Pancreas (tissue), 10 donors: Measurements from ENCODE around the gene RCSD1. TPM values are rescaled to one million over a fixed set of nuclear protein-coding genes. Genes with fewer than 3 reads are reported as not detected.

ENCODE experiments used
- ATAC-seq, 4 donors: fragments of 200-7000 bp; cut with Tn5 transposase; one replicate each; pipeline versions ENCODE4 v1.8.0 to v1.9.1; 2020; ENCODE audit warnings: mild to moderate bottlenecking in 4 of 4, moderate library complexity in 4 of 4
- DNase-seq, 6 donors: peaks; one replicate each; pipeline ENCODE4 v3.0.0-alpha.2; 2020
- FAIRE-seq: peaks from 2 replicates; lab custom pipeline; 2012; peaks lifted over from hg19 to GRCh38; lab: Jason Lieb, UNC
- H3K27ac ChIP-seq, 4 donors: fragments of 200-600 bp; sonication (generic); 1 replicate in 3 of 4; 2 replicates in 1 of 4; pipeline versions ENCODE4 v1.5.0 to v1.8.0; 2020
- H3K27me3 ChIP-seq, 4 donors: fragments of 200-600 bp; one replicate each; pipeline ENCODE4 v1.8.0; 2021
- H3K36me3 ChIP-seq, 3 donors: fragments of 200-600 bp; sonication (generic) in 1 of 3; one replicate each; pipeline versions ENCODE4 v1.5.0 to v1.8.0; 2020 to 2021
- H3K4me1 ChIP-seq, 3 donors: fragments of 200-600 bp; one replicate each; pipeline ENCODE4 v1.8.0; 2021
- H3K4me3 ChIP-seq, 4 donors: fragments of 200-600 bp; sonication (generic) in 2 of 4; one replicate each; pipeline versions ENCODE4 v1.5.0 to v1.8.0; 2020 to 2021
- H3K9me3 ChIP-seq, 4 donors: fragments of 200-600 bp; one replicate each; pipeline ENCODE4 v1.8.0; 2021
- WGBS, 2 donors: extraction: QIAGEN DNeasy Blood & Tissue Kit; methylation state at CpG; one replicate each; pipeline ENCODE4 v1.1.7; 2013; 5-methylcytosine and 5-hydroxymethylcytosine counted together
- intact Hi-C, 3 donors: fragments of 100-400 bp; cut with DNase I; formaldehyde crosslinking; loops; one replicate each; pipeline versions ENCODE4 v1.11.1 to v1.14.2; 2022
- polyA plus RNA-seq, 2 donors: library from polyadenylated mRNA; stranded (reverse); fragments of 200-250 nt; gene quantifications; one replicate each; pipeline ENCODE4 v1.2.3, GENCODE V29; 2013
- total RNA-seq, 6 donors: library from RNA; stranded (reverse); fragmentation: NEBNext Ultra II Directional in 4 of 6; extraction: Animal tissue kit (Norgen Biotek cat#: 25700) in 4 of 6; gene quantifications; one replicate each; pipeline versions ENCODE4 v1.2.1 to v1.2.4, GENCODE V29; 2021 to 2023
- TF ChIP-seq, protein P1 (sequence below), 4 donors: fragments of 200-600 bp; sonication (generic) in 3 of 4; IDR thresholded peaks; one replicate each; pipeline versions ENCODE4 v1.5.0 to v1.8.0; 2021; ENCODE audit warnings: antibody characterized with exemption in 4 of 4
- donor health status: healthy with polysubstance abuse.
- donor health status: DM: no; HTN: no; CAD: no; lungs with moderate emphysema.
- donor health status: DM: no; HTN: no; CAD: no.
- donor health status: control.
- donor health status: control.
- donor health status: Bipolar disorder and iron deficiency.
- donor health status: DM: yes; HTN: yes; CAD: no.
- donor health status: DM: no; HTN: no; CAD: no.
- donor health status: DM: no; HTN: no; CAD: no.
- donor health status: DM: yes; HTN: yes; CAD: no.

Gene RCSD1
- total and polyA plus RNA-seq, 8 donors: 0.59 to 6.7 (median 1.6) TPM

DNA sequence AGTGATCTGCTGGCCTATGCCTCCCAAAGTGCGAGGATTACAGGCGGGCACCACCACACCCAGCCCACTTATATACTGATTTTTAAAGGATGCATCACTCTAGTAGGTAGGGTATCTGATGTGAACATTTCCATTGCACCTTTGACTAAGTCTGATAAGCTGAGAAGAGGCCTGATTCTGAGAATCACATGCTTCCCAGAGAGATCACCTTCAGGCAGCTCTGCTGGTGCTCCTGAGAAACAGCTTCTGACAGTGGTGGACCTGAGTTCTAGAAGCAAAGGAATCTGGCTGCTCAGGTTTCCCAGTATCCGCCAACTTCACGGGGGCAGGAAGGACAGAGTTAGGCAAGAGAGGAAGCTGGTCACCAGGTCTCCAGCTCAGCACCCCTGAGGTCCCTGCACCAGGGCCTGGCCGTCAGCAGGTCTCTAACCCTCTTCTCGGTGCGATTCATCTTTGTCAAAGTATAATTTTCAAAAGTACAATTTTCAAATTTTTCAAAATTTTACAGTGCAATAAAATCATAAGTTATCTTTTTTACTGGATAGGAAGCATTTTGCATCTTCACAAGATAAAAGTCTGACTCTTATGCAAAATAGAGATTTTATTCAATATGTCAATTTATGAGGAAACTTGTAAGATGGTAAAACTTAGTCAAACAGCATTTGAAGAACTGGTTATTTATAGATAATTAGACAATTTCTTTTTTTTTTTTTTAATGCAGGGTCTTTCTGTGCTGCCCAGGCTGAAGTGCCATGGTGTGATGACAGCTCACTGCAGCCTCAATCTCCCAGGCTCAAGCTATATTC, 65.9 kb downstream of the RCSD1 start:
- Histone ChIP-seq H3K27me3 (no peaks in the 10 kb centered on the region), H3K4me3 (no peak overlapping the region), H3K9me3 (no peaks in the 10 kb centered on the region), H3K27ac (no peak overlapping the region), H3K36me3 (no peaks in the 10 kb centered on the region), H3K4me1 (peaks cover 0 to 3% (median 0%) of the 10 kb centered on the region in 3 donors)
- intact Hi-C loops: no loop called here
- no peak for ATAC-seq
- DNase-seq: no peak
- TF ChIP-seq, protein P1, sequence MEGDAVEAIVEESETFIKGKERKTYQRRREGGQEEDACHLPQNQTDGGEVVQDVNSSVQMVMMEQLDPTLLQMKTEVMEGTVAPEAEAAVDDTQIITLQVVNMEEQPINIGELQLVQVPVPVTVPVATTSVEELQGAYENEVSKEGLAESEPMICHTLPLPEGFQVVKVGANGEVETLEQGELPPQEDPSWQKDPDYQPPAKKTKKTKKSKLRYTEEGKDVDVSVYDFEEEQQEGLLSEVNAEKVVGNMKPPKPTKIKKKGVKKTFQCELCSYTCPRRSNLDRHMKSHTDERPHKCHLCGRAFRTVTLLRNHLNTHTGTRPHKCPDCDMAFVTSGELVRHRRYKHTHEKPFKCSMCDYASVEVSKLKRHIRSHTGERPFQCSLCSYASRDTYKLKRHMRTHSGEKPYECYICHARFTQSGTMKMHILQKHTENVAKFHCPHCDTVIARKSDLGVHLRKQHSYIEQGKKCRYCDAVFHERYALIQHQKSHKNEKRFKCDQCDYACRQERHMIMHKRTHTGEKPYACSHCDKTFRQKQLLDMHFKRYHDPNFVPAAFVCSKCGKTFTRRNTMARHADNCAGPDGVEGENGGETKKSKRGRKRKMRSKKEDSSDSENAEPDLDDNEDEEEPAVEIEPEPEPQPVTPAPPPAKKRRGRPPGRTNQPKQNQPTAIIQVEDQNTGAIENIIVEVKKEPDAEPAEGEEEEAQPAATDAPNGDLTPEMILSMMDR (IDR thresholded peaks at IDR 0.05): no peak
- FAIRE-seq: no peak
- WGBS, 2 donors: 87 to 92% methylated on average over 7 of the region's 7 CpGs

DNA sequence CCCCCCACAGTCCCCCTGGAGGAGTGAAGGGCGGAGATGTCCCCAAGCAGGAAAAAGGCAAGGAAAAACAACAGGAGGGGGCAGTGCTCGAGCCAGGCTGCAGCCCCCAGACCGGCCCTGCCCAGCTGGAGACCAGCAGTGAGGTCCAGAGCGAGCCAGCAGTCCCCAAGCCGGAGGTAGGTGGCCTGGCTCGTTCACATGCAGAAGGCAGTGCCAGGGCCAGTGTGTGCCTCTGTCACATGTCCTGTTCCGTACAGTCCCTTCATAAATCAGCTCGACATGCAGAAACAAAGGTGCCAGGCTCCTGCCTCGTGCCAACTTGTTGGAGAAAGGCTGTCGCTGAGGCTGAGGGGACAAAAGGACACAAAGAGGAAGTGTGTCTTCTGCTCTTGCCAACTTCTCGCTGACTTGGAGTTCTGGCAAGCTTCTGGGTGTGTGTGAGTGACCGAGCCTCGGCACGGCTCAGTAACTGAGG, 67.7 kb downstream of the RCSD1 start:
- FAIRE-seq: no peak
- intact Hi-C loops: no loop called here
- H3K27me3 ChIP-seq: no peaks in the 10 kb centered on the region
- peak; percentile 81 to 95 (median 88) for ATAC-seq
- DNase-seq: peak in 5 of 6 donors; percentile 49 to 78 (median 59)
- H3K36me3 ChIP-seq: no peaks in the 10 kb centered on the region
- H3K4me3 ChIP-seq: no peak overlapping the region
- H3K4me1 ChIP-seq: peaks cover 0 to 3% (median 0%) of the 10 kb centered on the region in 3 donors
- peak overlapping the region in 3 of 4 donors; percentile 41 to 59 (median 46) for H3K27ac ChIP-seq
- WGBS, 2 donors: 48 to 57% methylated on average over 14 of the region's 14 CpGs
- TF ChIP-seq, protein P1 (IDR thresholded peaks at IDR 0.05): no peak
- no peaks in the 10 kb centered on the region for H3K9me3 ChIP-seq

DNA sequence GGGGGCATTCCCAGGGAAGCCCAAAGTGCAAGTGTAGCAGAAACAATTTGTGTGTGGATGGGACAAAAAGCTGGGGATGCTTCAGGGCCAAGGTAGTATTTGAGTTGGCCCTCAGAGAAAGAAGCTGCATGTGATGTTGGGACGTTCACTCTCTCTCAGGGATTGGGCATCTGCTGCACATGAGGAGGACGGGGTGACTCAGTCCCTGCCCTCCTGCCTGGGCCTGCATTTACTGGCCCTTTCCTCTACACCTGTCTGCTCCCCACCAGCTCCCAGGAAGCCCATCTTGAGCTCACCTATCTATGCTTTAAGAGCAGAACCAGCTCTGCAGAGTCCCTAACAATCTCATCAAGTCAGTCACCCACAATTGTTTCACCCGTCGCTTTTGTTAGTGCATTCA, 68.3 kb downstream of the RCSD1 start:
- DNase-seq: no peak
- FAIRE-seq: no peak
- TF ChIP-seq, protein P1 (IDR thresholded peaks at IDR 0.05): no peak
- H3K4me3 ChIP-seq: no peak overlapping the region
- peaks cover 0 to 3% (median 0%) of the 10 kb centered on the region in 3 donors for H3K4me1 ChIP-seq
- no peaks in the 10 kb centered on the region for H3K9me3 ChIP-seq
- H3K36me3 ChIP-seq: no peaks in the 10 kb centered on the region
- peak in 1 of 4 donors; percentile 9 for ATAC-seq
- no peaks in the 10 kb centered on the region for H3K27me3 ChIP-seq
- 78 to 80% methylated on average over 4 of the region's 4 CpGs for WGBS, 2 donors
- intact Hi-C loops: no loop called here
- peak overlapping the region in 1 of 4 donors; percentile 28 for H3K27ac ChIP-seq

DNA sequence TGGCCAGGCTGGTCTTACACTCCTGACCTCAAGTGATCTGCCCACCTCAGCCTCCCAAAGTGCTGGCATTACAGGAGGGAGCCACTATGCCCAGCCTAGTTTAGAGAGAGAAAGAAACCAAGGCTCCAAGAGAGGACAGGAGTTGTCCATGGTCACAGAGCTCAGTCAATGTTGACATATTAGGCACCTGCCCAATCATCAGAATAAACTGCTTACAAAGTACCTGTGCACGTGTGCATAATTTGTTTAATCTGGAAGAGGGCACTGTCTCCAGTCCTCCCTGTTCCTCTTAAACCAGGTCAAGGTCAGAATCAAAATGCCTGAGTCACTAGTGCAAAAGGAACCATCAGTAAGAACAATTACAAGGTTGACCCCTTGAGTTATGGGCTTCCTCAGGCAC, 71.5 kb downstream of the RCSD1 start:
- H3K27ac ChIP-seq: no peak overlapping the region
- TF ChIP-seq, protein P1 (IDR thresholded peaks at IDR 0.05): no peak
- ATAC-seq (no peak), FAIRE-seq (no peak), DNase-seq (no peak)
- intact Hi-C loops: no loop called here
- H3K9me3 ChIP-seq: no peaks in the 10 kb centered on the region
- 9 to 16% methylated on average over 1 of the region's 1 CpG for WGBS, 2 donors
- H3K27me3 ChIP-seq: no peaks in the 10 kb centered on the region
- H3K4me1 ChIP-seq: peaks cover 0 to 3% (median 0%) of the 10 kb centered on the region in 3 donors
- H3K4me3 ChIP-seq: no peak overlapping the region
- no peaks in the 10 kb centered on the region for H3K36me3 ChIP-seq

DNA sequence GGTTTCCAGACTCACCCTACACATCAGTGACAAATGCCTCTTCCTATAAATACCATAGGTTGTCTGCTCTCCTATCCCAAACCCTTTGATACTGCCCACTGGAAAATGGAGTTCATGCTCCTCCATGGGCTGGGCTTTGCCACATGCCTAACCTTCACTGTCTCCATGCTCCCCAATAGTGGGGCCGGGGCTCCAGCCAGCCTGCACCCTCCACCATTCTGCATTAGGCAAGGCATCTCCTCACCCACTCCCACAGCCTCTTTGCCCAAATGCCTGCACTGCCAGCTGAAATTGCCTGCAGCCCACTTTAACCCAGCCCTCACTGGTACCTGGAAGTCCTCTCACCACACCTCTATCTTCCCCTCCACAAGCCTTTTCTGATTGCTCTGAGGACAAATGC, 73.5 kb downstream of the RCSD1 start:
- 90 to 94% methylated on average over 1 of the region's 1 CpG for WGBS, 2 donors

More for the DNA sequence above, 73.5 kb downstream of the RCSD1 start:
- Histone ChIP-seq H3K36me3 (no peaks in the 10 kb centered on the region), H3K4me1 (no peaks in the 10 kb centered on the region), H3K27ac (no peak overlapping the region), H3K27me3 (no peaks in the 10 kb centered on the region), H3K4me3 (no peak overlapping the region), H3K9me3 (no peaks in the 10 kb centered on the region)
- FAIRE-seq (no peak), ATAC-seq (no peak), DNase-seq (no peak)
- intact Hi-C loops: no loop called here
- TF ChIP-seq, protein P1 (IDR thresholded peaks at IDR 0.05): no peak
